Stimulated activated CD8-positive, alpha-beta memory T cell treated with anti-CD3 and anti-CD28 coated beads, Interleukin-7, amount 100 ng/mL, for 48 hours (primary cell): ENCODE measurements around the gene TSFM.

Source experiments
- DNase-seq, 2 donors: peaks; one replicate each; pipeline ENCODE4 v3.0.0-alpha.2; 2020; ENCODE audit warnings: low read depth in 1 of 2; ENCODE audit errors: extremely low read depth in 1 of 2

The TSFM gene

DNA sequence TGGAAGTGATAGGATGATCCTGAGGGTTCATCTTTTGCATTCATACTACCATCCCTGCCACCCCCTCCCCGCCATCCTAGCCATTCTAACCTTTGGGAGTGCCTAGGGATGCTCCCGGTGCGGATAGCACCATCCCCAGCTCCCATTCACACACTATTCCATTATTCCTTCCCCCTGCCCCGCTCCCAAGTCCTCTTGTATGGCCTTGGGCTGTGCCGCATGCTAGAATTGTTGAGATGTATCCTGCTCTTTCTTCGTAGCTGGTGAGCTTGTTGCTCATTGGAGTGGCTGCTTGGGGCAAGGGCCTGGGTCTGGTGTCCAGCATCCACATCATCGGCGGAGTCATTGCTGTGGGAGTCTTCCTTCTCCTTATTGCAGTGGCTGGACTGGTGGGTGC, 37.1 kb upstream of the TSFM start:
- no peak for DNase-seq

GRCh38 chr12:57746025-57746424, 36.6 kb upstream of the TSFM start:
- DNase-seq = no peak

DNA sequence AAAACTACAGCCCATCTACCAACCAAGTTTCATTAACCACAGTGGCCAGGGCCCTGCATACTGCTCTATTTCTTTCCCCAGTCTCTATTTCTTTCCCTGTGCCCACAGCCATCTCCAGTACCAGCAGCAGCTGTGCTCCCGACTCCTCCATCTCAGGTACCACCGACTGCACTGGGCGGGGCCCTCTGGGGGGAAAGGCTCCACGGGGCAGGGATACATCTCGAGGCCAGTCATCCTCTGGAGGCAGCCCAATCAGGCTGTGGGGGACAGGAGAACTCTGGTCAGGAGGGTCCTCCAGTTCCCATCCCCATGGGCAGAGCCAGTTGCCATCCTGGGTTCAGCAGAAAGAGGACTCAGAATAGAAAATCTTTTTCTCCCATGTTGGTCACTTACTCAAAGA, 33.5 kb upstream of the TSFM start:
- DNase-seq = no peak

DNA sequence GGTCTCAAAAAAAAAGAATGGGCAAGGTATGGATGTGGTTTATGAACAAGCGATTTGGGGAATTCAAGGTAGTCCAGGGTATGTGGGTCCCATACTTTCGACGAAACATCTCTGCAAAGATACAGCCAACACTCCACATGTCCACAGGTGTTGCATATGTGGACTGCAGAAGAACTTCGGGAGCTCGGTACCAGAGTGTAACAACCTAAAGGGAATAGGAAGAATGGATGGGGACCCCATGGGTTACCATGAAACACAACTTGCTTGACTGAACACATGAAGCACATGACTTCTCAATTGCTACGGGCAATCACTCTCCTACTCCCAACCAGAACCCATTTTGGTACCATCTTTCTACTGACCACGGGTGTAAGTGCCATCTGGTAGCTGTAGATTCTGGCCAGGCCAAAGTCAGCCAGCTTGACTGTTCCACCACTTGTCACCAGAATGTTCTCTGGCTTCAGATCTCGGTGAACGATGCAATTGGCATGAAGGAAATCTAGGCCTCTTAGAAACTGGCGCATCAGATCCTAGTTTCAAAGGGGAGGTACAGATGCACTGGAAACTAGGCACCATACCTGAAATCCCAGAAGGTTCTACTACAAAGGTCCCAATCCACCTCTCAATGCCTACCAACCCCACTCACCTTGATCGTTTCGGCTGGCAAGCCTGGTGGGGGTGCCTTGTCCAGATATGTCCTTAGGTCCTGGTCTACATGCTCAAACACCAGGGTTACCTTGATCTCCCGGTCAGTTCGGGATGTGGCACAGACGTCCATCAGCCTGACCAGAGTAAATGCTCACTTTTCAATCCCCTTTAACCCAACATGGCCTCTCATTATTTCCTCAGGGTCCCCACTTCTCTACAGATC, 31.8 kb upstream of the TSFM start:
- no peak for DNase-seq

GRCh38 chr12:57751432-57751787, 31.2 kb upstream of the TSFM start:
- no peak for DNase-seq

DNA sequence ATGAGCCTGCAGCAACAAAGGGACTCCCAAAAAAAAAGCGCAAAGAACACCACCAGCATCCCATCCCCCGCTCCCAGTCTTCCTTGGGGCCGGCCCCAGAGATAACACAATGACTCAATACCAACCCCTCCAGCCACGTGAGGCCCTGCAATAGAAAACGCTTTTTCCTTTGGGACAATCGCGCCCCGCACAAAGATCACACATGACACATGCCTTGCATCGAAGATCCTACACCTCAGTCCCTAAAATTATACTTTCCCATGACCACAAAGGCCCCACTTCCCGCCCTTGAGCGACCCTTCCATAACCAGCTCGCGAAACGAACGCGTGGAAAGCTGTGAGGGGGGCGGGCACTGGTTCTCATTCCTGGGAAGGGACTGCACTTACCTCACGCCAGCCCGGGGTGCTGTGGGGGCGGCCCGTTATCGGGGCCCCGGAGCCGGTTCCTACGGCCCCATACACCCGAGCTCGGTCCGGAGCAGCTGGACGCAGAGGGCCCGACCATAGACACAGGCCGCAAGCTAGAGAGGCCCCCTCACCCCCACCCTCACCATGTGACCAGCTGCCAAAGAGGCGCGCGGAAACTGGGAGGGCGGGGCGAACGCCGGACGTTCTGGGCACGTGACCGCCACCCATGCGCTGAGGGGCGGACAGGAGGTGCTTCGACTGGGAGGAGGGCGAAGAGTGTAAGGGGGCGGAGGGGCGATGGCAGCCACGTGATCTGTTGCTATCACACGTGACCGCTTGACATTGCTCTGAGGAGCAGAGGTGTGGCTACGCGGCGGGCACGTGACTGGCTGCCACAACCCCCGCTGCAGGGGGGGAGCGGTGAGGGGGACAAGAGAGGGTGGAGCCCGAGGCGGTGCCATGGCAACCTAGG, 30.6 kb upstream of the TSFM start, which contains the start of gene CDK4:
Gene CDK4 (minus strand): TSS at position 523 of the 880 bp plus-strand sequence. CDS start 593 bp downstream, outside the sequence.
- peak; percentile 98 to 99 for DNase-seq

DNA sequence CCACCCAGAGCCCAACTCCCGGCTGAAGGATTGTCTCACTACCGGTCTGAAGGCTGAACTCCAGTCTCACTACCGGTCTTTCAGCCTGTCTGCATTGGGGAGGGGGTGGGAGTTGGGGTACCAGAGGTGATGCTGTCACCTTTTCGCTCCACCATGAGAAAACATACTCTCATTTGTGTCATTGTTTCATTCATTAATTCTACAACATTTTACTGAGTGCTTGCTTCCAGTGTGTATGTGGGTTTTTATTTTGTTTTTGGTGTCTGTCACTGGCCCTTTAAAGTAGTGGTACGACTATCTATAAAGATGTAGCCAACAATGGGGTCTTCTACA, 30.0 kb upstream of the TSFM start:
- DNase-seq = no peak

DNA sequence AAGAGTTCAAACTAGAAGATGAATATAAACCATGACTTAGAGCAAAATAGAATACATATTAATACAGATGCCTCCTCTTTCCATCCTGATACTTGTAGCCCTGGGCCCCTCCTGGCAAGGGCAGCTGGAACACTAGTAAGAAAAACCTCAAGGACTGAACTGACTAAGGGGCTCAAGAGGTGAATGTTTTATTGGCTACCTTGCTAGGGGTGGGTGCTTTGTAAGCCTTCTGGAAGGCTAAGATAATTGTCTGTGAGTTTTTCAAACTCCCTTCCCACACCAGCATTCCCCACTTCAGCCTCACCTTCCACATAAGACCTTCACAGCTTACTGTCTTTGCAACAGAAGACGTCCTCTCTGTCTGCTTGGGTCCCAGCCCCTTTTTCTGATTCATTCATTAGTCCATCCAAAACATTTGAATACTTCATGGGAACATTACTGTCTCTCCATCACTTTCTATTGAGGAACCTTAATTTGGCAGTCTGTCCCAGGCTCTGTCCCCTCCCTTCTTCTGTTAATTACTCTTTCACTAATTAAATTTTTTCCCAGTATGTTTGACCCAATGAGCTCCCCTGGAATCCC, 28.7 kb upstream of the TSFM start:
- no peak for DNase-seq

DNA sequence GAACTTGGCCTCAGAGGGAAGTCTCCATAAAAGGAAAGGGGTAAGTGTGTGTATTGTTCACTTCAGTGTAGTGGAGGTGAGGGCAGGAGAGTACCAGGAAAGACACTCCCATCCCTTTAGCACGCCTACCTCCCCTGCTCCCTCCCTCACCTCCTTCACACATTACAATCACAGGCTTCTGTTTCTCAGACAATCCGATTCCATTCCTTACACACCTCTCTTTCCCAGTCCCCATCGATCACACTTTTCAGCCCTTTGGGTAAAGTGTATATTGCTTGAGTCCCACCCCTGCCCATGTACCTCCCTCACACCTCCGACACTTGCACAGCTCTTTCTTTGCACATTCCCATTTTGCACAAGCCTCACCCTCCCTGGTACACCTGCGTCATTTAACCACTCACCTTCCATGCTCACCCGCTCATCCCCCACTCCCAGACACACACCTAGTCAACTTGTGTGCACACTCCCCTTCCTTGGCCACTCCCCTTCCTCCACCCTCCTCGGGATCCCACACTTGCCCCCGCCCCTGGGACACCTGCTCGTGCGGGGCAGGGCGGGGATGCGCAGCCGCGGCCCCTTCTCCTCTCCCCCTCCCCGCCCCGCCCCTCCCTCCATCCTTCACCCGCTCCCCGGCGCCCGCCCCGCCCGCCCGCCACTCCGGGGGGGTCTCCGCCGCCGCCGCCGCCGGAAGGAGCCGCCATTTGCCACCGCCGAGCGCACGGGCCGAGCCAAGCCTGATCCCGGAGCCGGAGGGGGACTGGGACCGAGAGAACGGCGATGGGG, 28.0 kb upstream of the TSFM start, which contains the start of gene MARCHF9:
Gene MARCHF9 (plus strand): TSS at position 693 of the 783 bp plus-strand sequence. CDS start 426 bp downstream, outside the sequence.
- peak in 1 of 2 donors; percentile 87 for DNase-seq

DNA sequence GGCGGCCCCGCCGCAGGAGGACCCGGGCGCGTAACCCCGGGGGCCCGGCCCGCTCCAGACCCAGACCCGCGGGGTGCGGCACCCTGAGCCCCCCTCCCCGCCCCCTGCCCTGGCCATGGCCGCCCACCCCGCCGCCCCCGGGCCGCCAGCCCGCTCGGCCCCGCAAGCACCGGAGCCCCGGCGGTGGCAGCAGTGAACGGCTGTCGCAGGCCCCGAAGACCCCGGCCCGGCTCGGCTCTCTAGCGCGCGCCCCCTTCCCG, 27.5 kb upstream of the TSFM start:
- no peak for DNase-seq

GRCh38 chr12:57755454-57756372, 26.9 kb upstream of the TSFM start:
- DNase-seq = no peak

GRCh38 chr12:57756406-57757341, 25.9 kb upstream of the TSFM start:
- peak in 1 of 2 donors; percentile 63 for DNase-seq

DNA sequence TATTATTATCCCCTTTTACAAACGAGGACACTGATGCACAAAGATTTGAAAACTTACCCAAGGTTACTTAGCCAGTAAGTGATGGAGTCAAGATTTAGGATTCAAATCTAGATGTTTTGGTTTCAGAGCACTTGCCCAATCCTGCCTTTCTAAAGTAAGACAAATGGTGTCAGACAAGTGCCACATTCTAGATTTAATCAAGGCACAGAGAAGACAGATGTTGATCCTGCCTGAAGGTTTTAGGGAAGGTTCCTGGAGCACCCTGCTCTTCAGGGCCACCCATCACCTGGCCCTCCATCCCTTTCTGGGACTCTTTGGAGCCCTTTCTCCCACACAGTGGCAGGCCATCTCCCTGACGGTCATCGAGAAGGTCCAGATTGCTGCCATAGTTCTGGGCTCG, 24.8 kb upstream of the TSFM start:
- no peak for DNase-seq

- no peak for DNase-seq
Observed at GRCh38 chr12:57758552-57759359, 23.8 kb upstream of the TSFM start.

DNA sequence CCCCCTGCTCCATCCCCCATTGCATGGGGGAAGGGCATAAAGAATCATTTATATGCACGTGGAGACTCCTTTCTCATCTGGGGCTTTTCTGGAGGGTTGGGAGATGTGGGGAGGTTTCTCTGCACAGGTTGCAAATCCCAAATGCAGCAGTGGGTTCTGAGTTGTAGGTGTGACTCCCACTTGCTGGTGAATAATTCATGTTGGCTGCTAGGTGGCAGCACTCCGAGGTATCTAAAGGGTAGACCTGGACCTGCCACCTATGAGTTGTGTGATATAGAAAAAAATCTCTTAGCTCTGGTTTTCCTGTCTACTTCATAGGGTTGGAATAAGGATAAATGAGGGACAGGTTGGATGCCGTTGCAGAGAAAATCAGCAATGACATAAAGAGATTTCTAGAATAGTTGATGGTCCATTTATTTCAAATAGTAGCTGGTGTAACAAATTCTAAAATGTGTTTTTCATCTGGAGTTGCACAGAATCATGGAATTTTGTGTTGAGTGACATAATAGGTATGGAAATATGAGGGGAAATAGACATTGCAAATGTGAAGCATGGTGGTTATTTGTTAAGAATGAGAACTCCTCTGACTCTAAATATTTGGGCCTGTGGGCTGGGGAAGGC, 23.1 kb upstream of the TSFM start:
- DNase-seq = no peak

GRCh38 chr12:57760347-57760982, 22.1 kb upstream of the TSFM start:
- no peak for DNase-seq

DNA sequence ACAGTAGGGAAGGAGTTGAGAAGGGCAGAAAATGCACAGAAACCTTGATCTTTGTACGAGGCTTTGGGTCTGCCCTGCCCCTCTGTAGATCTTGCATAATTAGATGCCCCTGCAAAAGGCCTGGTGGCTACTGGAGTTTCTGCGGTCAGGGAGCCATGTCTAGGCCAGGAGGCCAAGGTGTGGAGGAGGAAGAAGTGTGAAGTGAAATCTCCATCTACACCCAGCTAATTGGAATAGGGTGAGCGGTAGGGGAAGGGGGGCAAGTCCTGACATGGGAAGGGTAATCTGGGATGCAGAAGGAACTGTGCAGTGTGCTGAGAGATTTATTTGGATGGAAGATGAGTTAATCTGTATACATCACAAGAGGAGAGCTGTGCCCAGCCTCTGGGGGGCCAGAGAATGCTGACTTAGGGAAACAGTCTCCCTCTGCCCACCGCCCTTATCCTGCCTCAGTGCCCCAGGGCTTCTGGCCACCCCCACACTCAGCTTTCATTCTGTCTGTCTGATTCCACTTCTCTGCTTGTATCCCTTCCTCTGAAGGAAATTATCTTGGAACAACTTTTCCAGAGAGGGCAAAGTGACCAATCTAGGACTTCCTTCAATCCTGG, 21.1 kb upstream of the TSFM start:
- no peak for DNase-seq
